ENCODE results near the gene CACNA2D3. TPM values are rescaled to one million over a fixed set of nuclear protein-coding genes. Genes with fewer than 3 reads are reported as not detected.
A peak's percentile ranks its signal among the peaks of the same experiment; 100 is the strongest.

Gene CACNA2D3
- total RNA-seq, 1 donor from 2014 or later, result 3.6 TPM

DNA sequence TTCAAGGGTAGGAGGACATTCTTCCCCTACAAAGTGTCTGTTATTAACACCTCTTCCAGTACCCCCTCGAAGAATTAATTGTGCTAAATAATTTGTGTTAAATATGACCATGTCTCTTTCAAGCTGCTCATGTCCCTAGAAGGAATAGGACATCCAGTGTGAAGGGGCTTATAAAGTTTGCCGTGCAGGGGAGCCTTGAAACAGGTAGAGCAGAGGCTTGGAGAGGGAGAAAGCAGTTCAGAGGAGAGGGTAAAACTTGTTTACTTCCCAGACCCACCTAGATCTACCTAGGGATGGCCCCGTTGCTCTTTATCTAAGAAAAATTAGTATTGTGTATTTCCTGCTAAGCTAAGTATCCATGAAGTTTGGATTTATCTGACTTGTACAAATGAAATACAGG, 114.8 kb downstream of the CACNA2D3 start:
- H3K36me3 ChIP-seq, result no peaks in the 10 kb centered on the region
- ATAC-seq (no peak), DNase-seq (no peak)
- intact Hi-C loops (cut with DNase I), result no loop called here
- H3K4me1 ChIP-seq, result no peaks in the 10 kb centered on the region
- no peaks in the 10 kb centered on the region for H3K27me3 ChIP-seq (ENCODE audit: low read depth)
- H3K27ac ChIP-seq, result no peak overlapping the region
- no peaks in the 10 kb centered on the region for H3K9me3 ChIP-seq
- TF ChIP-seq, protein P1, sequence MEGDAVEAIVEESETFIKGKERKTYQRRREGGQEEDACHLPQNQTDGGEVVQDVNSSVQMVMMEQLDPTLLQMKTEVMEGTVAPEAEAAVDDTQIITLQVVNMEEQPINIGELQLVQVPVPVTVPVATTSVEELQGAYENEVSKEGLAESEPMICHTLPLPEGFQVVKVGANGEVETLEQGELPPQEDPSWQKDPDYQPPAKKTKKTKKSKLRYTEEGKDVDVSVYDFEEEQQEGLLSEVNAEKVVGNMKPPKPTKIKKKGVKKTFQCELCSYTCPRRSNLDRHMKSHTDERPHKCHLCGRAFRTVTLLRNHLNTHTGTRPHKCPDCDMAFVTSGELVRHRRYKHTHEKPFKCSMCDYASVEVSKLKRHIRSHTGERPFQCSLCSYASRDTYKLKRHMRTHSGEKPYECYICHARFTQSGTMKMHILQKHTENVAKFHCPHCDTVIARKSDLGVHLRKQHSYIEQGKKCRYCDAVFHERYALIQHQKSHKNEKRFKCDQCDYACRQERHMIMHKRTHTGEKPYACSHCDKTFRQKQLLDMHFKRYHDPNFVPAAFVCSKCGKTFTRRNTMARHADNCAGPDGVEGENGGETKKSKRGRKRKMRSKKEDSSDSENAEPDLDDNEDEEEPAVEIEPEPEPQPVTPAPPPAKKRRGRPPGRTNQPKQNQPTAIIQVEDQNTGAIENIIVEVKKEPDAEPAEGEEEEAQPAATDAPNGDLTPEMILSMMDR (IDR thresholded peaks at IDR 0.05), result no peak
- H3K4me3 ChIP-seq, result no peak overlapping the region

DNA sequence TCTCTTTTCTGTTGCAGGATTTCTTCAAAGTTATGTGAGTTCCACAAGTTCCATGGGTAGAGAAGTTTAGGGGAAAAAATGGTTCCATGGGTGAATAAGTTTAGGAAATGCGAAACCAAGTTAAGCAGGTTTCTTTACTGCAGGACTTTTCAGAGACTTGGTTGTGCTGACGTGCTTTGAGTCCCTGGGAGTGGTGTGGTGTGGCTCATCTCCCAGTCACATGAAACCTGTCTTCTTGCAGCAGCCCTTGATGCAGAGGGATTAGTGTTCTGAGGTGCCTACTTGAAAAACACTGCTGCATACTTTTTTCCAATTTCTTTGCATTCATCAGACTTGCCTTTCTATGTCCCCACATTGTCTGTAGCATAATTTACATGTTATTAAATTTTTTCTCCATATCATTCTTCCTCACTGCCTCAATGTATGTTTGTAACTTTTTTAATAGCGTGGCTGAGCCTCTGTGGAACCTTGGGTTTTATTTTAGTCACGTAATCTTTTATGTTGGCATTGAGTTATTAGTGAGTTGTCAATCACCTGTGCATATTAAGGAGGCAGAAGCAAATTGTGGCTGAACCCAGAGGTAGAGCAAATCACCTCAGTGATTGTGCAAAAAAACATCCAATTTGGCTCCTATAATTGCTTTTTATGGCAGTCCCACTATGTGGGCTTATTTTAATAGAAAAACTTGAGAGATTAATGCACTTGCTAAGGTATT, 115.6 kb downstream of the CACNA2D3 start:
- no peaks in the 10 kb centered on the region for H3K27me3 ChIP-seq (ENCODE audit: low read depth)
- TF ChIP-seq, protein P1 (IDR thresholded peaks at IDR 0.05), result no peak
- H3K27ac ChIP-seq, result no peak overlapping the region
- no peaks in the 10 kb centered on the region for H3K4me1 ChIP-seq
- no peaks in the 10 kb centered on the region for H3K36me3 ChIP-seq
- no peak overlapping the region for H3K4me3 ChIP-seq
- ATAC-seq, result no peak
- intact Hi-C loops (cut with DNase I), result no loop called here
- no peak for DNase-seq
- no peaks in the 10 kb centered on the region for H3K9me3 ChIP-seq

DNA sequence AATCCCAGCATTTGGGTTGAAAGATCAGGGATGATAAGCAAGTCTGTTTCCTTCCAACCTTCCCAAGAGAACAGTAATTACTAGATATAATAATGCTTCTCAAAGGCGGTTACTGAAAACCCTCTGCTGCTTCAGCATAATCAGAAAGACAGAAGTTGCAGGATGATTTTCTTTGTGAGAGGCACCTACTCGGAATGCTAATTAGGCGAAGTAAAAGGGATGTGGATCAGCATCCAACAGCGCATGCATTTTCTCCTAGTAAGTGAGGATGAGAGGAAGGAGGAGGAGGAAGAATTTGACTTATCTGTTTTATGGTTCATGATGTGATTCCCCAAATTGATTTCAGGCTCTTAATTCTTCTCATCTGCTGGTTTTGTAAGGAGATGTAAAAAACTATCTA, 118.0 kb downstream of the CACNA2D3 start:
- DNase-seq (no peak), ATAC-seq (no peak)
- Histone ChIP-seq H3K9me3 (no peaks in the 10 kb centered on the region), H3K27me3 (ENCODE audit: low read depth) (no peaks in the 10 kb centered on the region), H3K36me3 (no peaks in the 10 kb centered on the region), H3K27ac (no peak overlapping the region), H3K4me1 (no peaks in the 10 kb centered on the region), H3K4me3 (no peak overlapping the region)
- TF ChIP-seq, protein P1 (IDR thresholded peaks at IDR 0.05), result no peak
- intact Hi-C loops (cut with DNase I), result no loop called here

DNA sequence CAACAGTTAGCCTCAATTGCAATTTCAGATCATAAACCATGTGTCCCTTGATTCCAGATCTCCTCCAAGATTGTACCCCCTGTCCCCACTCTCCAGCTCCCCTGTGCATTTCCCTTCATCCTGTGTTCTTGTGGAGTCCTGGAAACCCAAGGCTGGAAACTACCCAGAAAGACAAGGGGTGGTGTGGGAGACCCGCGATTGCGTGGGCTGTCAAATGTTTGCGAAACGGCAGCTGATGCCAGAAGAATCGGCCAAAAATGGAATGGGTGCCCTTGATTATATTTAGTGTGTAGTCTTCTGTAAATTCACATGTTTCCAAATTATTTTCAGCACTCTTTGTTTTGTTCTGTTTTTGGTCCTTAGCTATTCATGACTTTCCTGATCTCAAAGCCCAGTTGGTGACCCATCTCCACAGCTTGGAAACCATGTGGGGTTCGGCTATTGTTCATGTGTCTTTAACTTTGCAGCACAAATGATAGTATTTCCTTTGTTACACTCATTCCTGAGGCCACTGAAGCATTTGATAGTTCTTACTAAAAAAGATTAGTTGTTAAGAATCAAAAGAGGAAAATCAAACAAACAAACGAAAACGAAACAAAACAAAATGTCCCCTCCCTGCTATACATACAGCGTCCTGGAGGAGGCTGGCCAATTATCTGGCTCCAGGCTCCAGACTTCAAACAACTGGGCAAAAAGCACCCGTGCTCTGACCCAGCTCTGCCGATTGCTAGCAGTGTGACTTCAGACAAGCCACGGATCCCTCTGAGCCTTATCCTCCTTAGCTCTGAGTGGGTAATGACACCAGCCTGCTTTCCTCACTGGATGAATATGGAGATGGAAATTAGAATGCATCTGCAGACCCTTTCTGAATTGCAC, 120.9 kb downstream of the CACNA2D3 start:
- no peaks in the 10 kb centered on the region for H3K9me3 ChIP-seq
- peak overlapping the region; percentile 29 for H3K4me3 ChIP-seq
- TF ChIP-seq, protein P1 (IDR thresholded peaks at IDR 0.05), result no peak
- no peak for DNase-seq
- intact Hi-C loops (cut with DNase I), result no loop called here
- H3K27me3 ChIP-seq (ENCODE audit: low read depth), result no peaks in the 10 kb centered on the region
- no peaks in the 10 kb centered on the region for H3K4me1 ChIP-seq
- H3K36me3 ChIP-seq, result no peaks in the 10 kb centered on the region
- H3K27ac ChIP-seq, result no peak overlapping the region
- no peak for ATAC-seq

DNA sequence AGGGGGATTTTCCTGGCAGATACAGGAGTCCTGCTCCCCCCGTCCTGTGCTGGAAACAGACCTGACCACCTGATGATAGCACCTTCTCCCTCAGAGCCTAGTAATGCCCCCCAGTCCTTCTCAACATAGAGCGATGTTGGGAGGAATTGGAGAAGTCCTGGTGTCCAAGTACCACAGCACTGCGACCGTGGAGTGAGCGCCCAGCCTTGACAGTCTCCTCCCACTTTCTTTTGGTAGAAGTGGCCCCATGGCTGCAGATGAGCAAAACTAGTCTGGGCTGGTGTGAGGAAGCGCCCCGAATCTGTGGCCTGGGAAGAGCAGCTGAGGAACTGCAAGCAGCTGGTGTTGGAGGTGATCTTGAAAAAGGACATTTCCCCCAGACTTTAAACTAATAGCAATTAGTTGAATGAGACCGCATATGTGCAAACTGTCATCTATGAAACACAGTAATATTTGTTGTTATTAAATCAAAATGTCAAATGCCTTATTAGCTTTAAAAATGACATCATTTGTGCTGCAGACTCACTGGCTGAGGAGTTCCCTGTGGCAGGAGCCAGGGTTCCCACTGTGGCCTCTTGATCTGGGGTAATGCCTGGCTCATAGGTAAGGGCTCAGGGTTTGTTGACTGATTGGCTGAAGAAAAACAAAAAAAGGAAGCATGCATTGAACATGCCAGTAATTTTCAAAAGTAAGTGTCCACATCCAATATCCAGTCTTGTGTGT, 121.8 kb downstream of the CACNA2D3 start:
- Histone ChIP-seq H3K27ac (no peak overlapping the region), H3K27me3 (ENCODE audit: low read depth) (no peaks in the 10 kb centered on the region), H3K4me1 (no peaks in the 10 kb centered on the region), H3K9me3 (no peaks in the 10 kb centered on the region), H3K36me3 (no peaks in the 10 kb centered on the region), H3K4me3 (peak overlapping the region; percentile 29)
- ATAC-seq, result peak in 1 of 2 donors; percentile 39
- DNase-seq, result no peak
- intact Hi-C loops (cut with DNase I), result no loop called here
- TF ChIP-seq, protein P1 (IDR thresholded peaks at IDR 0.05), result no peak
